AG10803 (cell line): ENCODE results near the gene LALBA.

Source experiments
- DNase-seq: peaks from one replicate; pipeline ENCODE4 v3.0.0; 2010; ENCODE audit warnings: low read depth
- H3K4me3 ChIP-seq: 2 replicates; pipeline ENCODE4 v1.5.1; 2011; ENCODE audit warnings: mild to moderate bottlenecking, low read length, control low read depth
- CTCF ChIP-seq: conservative IDR thresholded peaks from 2 replicates; pipeline ENCODE4 v1.5.1; 2011; ENCODE audit warnings: mild to moderate bottlenecking, low read length, control low read depth, inconsistent platforms

LALBA gene

GRCh38 chr12:48569946-48570345 is at the start of gene LALBA:
LALBA (minus strand) TSS chr12:48570046; CDS start chr12:48570020, 26 bp downstream.
- TF ChIP-seq CTCF = no peak
- H3K4me3 ChIP-seq = no peak within 1 kb of the TSS
- DNase-seq = no peak

- peak; percentile 72 for DNase-seq
- no peak overlapping the region for H3K4me3 ChIP-seq
- peak; percentile 100 for TF ChIP-seq CTCF
These were observed 48.7 kb upstream of the LALBA start for GRCh38 chr12:48618541-48618940.

DNA sequence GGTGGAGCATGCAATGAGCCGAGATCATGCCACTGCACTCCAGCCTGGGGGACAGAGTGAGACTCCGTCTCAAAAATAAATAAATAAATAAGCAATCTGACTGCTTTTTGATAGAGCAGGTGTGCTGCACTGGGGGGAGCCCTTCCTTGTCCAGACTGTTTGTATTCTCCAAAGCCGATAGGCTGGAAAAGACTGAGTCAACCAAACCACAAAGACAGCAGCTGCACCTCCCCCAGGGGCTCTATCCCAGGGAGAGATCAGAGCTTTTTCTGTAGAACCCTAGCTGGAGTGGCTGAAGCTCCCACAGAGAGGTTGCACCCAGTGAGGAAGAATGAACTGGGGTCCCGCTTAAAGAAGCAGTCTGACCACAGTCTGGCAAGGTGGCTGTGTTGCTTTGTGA is 45.8 kb upstream of the LALBA start:
- no peak for DNase-seq
- no peak for TF ChIP-seq CTCF
- no peak overlapping the region for H3K4me3 ChIP-seq

DNA sequence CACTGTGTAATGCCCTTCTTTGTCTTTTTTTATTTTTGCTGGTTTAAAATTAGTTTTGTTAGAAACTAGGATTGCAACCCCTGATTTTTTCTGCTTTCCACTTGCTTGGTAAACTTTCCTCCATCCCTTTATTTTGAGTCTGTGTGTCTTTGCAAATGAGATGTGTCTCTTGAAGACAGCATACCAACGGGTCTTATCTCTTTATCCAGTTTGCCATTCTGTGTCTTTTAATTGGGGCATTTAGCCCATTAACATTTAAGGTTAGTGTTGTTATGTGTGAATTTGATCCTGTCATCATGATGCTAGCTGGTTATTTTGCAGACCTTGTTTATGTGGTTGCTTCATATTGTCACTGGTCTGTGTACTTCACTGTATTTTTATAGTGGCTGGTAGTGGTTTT is 43.5 kb upstream of the LALBA start:
- H3K4me3 ChIP-seq = no peak overlapping the region
- TF ChIP-seq CTCF = no peak
- no peak for DNase-seq

- no peak overlapping the region for H3K4me3 ChIP-seq
- no peak for TF ChIP-seq CTCF
- DNase-seq = no peak
These were observed 32.5 kb upstream of the LALBA start for GRCh38 chr12:48602192-48602989.

GRCh38 chr12:48601013-48601756 is 31.3 kb upstream of the LALBA start:
- no peak overlapping the region for H3K4me3 ChIP-seq
- TF ChIP-seq CTCF = no peak
- peak; percentile 31 for DNase-seq

- DNase-seq = no peak
- no peak overlapping the region for H3K4me3 ChIP-seq
- TF ChIP-seq CTCF = no peak
These were observed 30.7 kb upstream of the LALBA start for GRCh38 chr12:48600552-48600951.
